Measurements from ENCODE around the gene F5. TPM values are rescaled to one million over a fixed set of nuclear protein-coding genes. Genes with fewer than 3 reads are reported as not detected.

Gene F5
- polyA plus RNA-seq, 3 donors = 4.2 to 5.6 (median 5.2) TPM

DNA sequence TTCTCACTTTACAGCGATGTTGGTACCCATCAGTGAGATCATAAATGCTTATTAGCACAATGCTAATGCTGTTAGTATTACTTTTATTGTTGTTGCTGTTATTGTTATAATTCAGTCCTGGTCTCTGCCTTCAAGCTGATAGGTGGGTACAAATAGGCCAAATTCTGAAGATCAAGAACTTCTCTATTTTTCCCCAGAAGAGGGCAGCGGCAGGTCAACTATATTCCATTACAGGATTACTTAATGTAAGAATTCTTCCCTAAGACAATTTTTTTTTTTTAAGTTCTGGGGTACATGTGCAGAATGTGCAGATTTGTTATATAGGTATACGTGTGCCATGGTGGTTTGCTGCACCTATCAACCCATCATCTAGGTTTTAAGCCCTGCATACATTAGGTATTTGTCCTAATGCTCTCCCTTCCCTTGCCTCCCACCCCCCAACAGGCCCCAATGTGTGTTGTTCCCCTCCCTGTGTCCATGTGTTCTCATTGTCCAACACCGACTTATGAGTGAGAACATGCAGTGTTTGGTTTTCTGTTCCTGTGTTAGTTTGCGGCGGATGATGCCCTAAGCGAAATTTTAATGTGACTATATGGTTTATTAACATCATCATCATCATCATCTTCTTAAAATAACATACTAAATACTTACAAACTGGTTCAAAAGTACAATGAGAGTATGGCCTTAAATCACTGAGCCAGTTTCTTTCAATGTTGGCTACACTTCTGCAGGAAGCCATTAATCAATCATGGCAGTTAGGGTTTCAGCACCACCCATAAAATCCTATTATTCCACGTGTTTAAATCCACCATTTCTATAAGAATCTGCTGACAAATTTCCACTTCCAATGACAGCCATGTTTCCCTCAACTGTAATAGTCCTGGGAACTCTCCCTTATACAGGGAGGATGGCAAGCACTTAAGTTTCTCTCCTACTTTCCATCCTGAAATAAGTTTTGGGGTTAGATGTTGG, 119.7 kb downstream of the F5 start:
- DNase-seq (ENCODE audit: extremely low read depth in 1 of 11, low read depth in 9 of 11, low spot score in 4 of 11) = no peak

- DNase-seq (ENCODE audit: extremely low read depth in 1 of 11, low read depth in 9 of 11, low spot score in 4 of 11) = no peak
Measured at GRCh38 chr1:169465281-169465680, 121.0 kb downstream of the F5 start.

Other genes starting within 250 kb of the F5 start
- gene NME7, start 218.7 kb downstream of the F5 start, polyA plus RNA-seq (ENCODE audit: insufficient read length in 3 of 3) = 100 to 1,000 TPM in 2 of 3 donors, 10 to 100 TPM in 1; 97.5 to 124 (median 115) TPM
- 10 to 100 TPM; 24.3 to 30.9 (median 28.1) TPM for gene BLZF1, start 218.3 kb downstream of the F5 start, polyA plus RNA-seq (ENCODE audit: insufficient read length in 3 of 3)
- 10 to 100 TPM in 1 of 3 donors, 1 to 10 TPM in 2; 9.3 to 10.6 (median 9.5) TPM for gene CCDC181, start 159.0 kb downstream of the F5 start, polyA plus RNA-seq (ENCODE audit: insufficient read length in 3 of 3)
- gene SLC19A2, start 100.5 kb downstream of the F5 start, polyA plus RNA-seq (ENCODE audit: insufficient read length in 3 of 3) = 10 to 100 TPM; 14.5 to 23.2 (median 19.5) TPM
- 1 to 10 TPM; 2.8 to 7.1 (median 4.1) TPM for gene SELP, start 43.6 kb upstream of the F5 start, polyA plus RNA-seq (ENCODE audit: insufficient read length in 3 of 3)
- gene SELL, start 125.1 kb upstream of the F5 start, polyA plus RNA-seq (ENCODE audit: insufficient read length in 3 of 3) = 1 to 10 TPM; 2.0 to 5.5 (median 3.5) TPM
- gene SELE, start 147.6 kb upstream of the F5 start, polyA plus RNA-seq (ENCODE audit: insufficient read length in 3 of 3) = under 1 TPM; 0.36 to 0.59 (median 0.48) TPM
- gene METTL18, start 208.4 kb upstream of the F5 start, polyA plus RNA-seq (ENCODE audit: insufficient read length in 3 of 3) = 10 to 100 TPM; 10.8 to 19.6 (median 14.5) TPM